Dermis microvascular lymphatic vessel endothelial cell (primary cell): ENCODE results near the gene TRAPPC12. TPM values are rescaled to one million over a fixed set of nuclear protein-coding genes. Genes with fewer than 3 reads are reported as not detected.
"Not testable (repeated sequence)": the region's sequence is repeated elsewhere in the genome, so short reads cannot be mapped to it uniquely, and the experiment has no call there.

Experiments used
- DNase-seq, 2 donors: peaks; one replicate each; pipeline versions ENCODE4 v3.0.0 to v3.0.0-alpha.2; 2010; ENCODE audit warnings: low read depth in 2 of 2
- total RNA-seq: library from RNA; depleted of rRNA; stranded (reverse); fragments of >200 nt; gene quantifications from 2 replicates; pipeline ENCODE4 v1.2.1, GENCODE V29; 2014

TRAPPC12 gene
- total RNA-seq, 1 donor from 2014 or later: 27.0 TPM

DNA sequence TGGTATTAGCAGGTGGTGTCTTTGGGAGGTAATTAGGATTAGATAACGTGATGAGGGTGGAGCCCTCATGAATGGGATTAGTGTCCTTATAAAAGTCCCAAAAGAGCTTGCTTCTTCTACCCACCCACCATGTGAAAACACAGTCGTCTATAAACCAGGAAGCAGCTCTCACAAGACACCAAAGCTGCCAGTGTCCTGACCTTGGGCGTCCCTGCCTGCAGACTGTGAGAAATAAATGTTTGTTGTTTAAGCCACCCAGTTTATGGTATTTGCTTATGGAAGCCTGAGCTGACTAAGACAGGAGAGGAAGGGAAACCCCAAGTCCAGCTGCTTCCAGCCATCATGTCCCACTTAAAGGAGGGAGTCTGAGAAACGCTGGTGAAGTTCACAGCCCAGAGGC is 126.3 kb downstream of the TRAPPC12 start:
- DNase-seq: no peak

DNA sequence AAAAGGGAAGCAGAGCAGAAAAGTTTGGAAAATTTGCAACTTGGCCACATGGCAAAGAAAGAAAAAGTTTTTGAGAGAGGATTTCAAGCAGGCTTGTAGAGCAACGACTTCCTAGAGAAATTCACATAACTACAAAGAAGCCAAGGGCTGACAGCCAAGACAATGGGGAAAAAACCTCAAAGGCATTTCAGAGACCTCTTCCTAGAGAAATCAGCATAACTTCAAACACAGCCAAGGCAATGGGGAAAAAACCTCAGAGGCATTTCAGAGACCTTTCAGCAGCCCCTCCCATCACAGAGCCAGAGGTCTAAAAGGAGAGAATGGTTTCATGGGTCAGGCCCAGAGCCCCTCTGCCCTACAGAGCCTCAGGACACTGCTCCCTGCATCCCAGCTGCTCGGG is 132.6 kb downstream of the TRAPPC12 start:
- DNase-seq: no peak

DNA sequence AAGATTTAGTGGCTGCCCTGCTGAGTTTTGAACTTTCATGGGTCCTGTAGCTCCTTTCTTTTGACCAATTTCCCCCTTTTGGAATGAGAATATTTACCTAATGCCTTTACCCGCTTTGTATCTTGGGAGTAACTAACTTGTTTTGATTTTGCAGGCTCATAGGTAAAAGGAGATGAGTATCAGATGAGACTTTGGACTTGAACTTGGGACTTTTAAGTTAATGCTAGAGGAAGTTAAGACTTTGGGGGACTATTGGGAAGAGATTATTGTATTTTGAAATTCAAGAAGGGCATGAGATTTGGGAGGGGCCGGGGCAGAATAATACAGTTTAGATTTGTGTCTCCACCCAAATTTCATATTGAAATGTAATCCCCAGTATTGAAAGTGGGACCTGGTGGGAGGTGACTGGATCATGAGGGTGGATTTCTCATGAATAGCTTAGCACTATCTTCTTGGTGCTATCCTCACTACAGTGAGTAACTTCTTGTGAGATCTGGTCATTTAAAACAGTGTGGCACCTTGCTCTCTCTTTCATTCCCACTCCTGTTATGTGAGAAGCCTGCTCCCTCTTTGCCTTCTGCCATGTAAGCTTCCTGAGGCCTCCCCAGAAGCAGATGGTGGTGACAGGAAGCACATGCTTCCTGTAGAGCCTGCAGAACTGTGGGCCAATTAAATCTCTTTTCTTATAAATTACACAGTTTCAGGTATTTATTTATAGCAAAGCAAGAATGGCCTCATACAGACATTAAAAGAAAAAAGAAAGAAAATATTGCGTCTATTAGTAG is 133.7 kb downstream of the TRAPPC12 start:
- DNase-seq: peak in 1 of 2 donors; percentile 55

DNA sequence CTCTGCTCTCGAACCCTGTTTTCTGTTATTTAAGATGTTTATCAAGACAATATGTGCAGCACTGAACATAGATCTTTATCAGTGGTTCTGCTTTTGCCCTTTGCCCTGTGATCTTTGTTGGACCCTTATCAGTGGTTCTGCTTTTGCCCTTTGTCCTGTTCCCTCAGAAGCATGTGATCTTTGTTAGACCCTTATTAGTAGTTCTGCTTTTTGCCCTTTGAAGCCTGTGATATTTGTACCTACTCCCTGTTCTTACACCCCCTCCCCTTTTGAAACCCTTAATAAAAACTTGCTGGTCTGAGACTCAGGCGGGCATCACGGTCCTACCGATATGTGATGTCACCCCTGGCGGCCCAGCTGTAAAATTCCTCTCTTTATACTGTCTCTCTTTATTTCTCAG is 135.9 kb downstream of the TRAPPC12 start:
- not testable (repeated sequence) for DNase-seq

DNA sequence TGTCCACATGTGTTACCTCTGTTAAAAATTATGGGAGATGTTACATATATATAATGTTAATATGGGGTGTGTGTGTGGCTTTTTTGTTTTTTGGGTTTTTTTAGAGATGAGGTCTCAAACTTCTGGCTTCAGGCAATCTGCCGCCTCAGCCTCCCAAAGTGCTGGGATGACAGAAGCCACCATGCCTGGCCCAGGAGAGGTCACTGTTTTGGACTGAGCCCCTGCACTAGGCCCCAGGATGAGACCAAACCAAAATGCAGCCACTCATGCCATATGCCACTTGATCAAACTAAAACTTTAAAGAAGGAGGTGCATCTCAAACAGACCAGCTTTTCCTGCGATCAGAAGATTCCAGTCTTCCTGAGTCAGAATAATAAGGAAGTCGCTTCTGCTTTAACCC is 137.3 kb downstream of the TRAPPC12 start:
- no peak for DNase-seq

DNA sequence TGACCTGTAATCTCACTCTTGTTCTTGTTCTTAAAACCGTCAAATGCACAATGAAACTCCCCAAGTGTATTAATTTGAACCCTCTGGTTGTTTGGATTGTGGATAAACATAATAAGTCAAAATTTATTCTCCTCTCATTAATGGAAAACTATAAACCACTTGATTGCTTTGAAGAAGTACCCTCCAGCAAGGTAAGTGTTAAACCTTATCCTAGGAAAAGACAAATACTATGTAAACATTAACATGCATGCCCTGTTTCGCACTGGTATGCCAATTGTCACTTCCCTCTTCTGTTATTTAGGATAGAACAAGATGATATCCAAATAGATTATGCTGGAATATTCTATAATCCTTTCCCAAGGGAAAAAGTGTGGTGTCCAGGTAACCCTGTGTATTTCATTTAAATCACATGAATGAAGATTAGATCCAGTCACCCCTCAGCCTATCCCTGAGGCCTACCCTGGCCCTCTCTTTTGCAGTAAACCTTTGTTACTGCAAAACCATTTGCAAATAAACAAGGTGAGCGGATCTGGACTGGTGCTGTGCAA is 138.5 kb downstream of the TRAPPC12 start:
- DNase-seq: no peak

DNA sequence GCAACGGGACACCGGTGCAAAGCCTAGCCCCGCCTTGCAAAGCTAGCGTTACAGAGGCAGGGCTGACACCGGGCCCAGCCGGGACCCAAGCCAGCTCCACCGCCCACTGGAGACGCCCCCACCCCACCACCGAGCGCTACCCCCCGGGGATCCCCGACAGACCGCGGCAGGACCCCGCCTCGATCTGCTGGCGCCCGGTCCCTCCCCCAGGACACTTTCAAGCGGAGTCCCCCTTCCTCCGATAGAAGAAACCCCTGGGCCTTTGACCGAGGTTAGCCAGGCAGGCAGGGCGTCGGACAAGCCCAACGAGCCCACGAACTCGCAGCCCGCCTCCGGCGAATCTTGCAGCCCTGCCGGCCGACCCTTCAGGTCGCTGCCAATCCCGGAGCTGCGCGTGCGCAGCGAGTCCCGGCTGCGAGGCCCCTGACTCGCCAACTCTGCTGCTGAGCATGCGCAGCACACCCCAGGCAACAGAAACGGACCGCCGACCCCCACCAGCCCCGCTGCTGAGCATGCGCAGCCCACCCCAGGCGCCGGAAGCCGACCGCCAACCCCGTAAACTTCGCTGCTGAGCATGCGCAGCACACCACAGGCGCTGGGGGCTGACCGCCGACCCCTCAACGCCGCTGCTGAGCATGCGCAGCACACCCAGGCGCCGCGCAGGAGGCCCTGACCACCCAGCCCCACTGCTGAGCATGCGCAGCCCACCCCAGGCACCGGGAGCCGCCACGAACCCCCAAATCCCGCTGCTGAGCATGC is 139.2 kb downstream of the TRAPPC12 start:
- peak; percentile 96 to 97 for DNase-seq

DNA sequence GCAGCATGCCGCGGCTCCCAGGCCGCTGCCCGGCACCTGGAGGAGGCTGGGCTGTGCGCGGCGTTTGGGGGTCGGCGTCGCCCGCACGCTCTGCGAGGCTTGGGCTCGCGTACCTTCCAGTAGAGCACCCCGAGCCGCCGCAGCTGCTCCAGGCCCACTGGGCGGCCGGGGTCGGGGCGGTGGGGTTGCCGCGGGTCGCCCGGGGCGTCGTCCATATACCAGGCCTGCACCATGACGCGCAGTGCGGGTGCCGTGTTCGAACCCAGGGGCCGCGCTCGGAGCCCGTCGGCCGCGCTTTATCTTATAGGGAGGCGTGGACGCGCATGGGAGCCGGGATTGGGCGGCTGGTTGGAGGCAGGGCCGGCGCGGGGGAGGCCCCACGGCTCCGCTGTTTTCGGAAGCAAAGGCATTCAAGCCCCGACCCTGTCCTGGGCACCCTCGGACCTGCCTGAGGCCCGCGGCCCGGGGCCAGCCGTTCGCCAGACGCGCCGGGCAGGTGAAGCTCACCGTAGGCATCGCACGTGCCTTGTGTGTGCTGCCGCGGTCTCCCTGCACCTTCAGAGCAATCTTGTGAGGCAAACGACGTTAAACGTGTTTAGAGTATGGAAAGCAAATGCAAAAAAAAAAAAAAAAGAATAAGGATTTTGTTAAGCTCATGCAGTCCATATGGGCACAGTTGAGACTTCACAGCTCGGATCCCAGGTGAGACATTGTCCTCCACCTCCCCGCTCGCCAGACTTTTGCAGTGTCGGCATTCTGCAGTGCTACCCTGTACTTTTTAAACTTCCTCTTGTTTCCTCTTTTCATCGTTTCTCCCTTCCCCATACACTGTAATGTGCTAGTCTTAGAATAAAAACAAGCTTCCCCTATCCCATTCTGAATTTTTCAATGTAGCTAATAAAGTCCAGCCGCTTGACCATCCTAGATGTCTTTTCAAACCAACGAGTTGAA is 140.0 kb downstream of the TRAPPC12 start, which contains the start of gene ADI1:
Gene ADI1 (minus strand): TSS at position 277 of the 951 bp plus-strand sequence. CDS start 44 bp downstream, at position 233.
- DNase-seq: peak; percentile 30 to 84

DNA sequence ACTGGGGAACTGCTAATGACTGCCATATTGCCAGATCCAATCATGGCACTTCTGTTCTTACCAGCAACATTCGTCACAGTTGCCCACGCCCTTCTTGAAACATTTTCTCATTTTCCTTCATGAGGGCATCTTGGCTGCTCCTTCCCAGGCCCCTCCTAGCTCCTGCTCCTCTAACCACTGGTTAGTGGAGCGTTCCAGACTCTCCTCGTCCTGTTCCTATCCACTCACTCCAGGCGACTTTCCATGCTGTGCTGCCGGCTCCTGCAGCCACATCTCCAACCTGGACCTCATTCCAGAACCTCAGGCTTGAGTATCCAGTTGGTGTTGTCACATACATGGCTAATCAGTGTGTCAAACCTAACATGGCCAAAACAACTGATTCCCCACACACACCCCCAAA is 141.1 kb downstream of the TRAPPC12 start:
- no peak for DNase-seq

DNA sequence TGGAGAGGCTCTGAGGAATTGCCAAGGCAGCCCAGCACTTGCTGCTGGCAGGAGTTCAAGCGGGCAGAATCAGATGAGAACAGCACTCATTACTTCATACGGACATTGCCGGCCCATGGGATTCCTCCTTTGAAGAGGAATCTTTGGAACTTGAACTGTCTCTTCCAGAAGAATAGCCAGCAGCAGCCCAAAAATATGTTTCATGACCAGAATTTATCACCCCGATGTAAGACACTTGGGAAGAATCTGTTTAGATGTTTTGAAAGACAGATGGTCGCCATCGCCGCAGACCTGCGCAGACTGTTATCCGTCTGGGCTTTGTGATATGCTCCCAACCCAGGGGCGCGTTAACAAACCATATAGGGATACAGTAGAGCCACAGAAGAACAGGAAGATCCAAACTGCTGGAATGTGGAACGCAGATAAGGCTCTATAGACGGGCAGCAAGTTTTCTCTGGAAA is 143.5 kb downstream of the TRAPPC12 start:
- no peak for DNase-seq

DNA sequence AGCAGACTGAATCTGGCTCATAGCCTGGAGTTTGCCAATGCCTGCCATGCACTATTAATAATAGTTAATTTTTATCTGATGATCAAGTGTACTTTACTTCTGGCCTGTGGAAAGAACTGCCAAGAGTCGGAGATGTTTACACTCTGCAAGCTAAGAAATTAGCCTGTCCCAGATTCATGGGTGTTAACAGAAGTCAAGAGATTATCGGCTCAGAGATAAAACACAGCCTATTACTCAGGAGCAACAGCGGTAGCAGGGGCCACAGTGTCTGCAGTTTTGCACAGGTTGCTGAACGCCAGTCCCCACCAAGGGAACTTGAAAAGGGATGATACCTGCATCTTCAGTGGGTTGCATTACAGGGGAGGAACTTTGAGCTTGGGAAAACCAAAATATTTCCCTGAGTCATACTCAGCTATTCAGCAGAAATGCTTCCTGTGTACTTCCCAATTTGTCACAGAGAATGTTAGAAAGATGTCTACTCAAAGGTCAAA is 144.1 kb downstream of the TRAPPC12 start:
- no peak for DNase-seq

DNA sequence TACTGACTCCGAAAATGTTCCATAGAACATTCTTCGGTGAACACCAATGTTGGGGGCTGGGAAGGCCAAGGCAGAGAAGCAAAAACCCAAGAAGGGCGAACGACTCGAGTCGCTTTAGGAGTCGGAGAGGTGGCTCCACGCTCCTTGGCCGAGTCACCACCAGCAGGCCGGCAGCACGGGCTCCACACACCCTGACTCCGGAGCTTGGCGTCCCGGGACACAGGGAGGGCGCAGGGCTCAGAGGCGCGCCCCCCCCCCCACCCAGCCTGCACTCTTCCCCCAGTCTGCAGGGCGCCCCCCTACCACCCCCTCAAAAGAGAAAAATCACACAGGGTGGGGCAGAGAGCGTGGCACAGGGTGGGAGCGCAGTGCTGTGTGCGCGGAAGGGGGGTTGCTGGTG is 147.4 kb downstream of the TRAPPC12 start:
- no peak for DNase-seq

DNA sequence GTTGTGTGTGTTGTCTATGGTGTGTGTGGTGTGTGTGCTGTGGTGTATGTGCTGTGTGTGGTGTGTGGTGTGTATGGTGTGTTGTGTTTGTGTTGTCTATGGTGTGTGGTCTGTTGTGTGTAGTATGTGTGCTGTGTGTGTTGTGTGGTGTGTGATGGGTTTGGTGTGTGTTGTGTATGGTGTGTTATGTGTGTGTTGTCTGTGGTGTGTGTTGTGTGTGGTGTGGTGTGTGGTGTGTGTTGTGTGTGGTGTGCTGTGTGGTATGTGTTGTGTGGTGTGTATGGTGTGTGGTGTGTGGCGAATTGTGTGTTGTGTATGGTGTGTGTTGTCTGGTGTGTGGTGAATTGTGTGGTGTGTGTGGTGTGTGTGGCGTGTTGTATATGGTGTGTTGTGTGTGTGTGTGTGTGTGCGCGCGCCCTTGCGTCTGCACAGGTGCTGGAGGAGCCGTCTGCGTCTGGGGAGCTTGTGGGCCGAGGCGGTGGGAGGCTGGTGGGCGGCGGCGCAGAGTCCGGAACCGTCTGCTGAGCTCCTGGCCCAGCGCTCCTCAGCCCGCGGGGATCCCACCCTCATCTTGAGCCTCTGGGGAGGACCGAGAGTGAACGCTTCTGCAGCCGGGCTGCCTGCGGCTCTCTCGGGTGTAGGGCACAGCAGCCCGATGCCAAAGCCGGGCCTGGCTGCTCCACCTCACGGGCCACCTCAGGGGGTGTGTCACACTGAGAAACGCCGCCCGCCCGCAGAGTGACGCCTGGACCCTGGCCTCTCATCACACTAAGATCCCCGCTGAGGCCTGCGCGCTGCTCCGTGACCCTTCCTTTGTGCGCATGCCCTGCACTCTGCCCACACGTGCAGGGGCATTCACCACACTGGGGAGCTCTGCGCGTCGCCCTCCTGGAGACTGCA is 148.6 kb downstream of the TRAPPC12 start:
- no peak for DNase-seq

Other genes starting within 250 kb of the TRAPPC12 start
- gene EIPR1, start 1.9 kb upstream of the TRAPPC12 start, total RNA-seq: 28.8 and 29.5 TPM in 2 replicates
- 45.3 and 63.5 TPM in 2 replicates for gene ADI1, start 139.8 kb downstream of the TRAPPC12 start, total RNA-seq
- gene RNASEH1, start 178.6 kb downstream of the TRAPPC12 start, total RNA-seq: 23.4 and 28.9 TPM in 2 replicates
- 1,448 and 1,544 TPM in 2 replicates for gene RPS7, start 195.6 kb downstream of the TRAPPC12 start, total RNA-seq
- gene COLEC11, start 215.4 kb downstream of the TRAPPC12 start, total RNA-seq: 0.13 and 0.51 TPM in 2 replicates